HepG2 (cell line): ENCODE results near the gene IL17RC. TPM values are rescaled to one million over a fixed set of nuclear protein-coding genes. Genes with fewer than 3 reads are reported as not detected.

Experiments
- DDIT3 ChIP-seq: sonication (generic); formaldehyde crosslinking; IDR thresholded peaks from 2 replicates; pipeline ENCODE4 v1.4.0; 2020; ENCODE audit warnings: mild to moderate bottlenecking, missing genetic modification reagents
- EP300 ChIP-seq, 3 experiments: sonication (generic) in 1 of 3; formaldehyde crosslinking in 1 of 3; IDR thresholded peaks; 2 replicates each; pipeline versions ENCODE4 v1.5.1 to v1.6.1; 2011 to 2020; ENCODE audit warnings: low read depth in 2 of 3, low read length in 2 of 3, borderline replicate concordance in 1 of 3, improper control_type of control experiment in 1 of 3, mild to moderate bottlenecking in 1 of 3, missing genetic modification reagents in 1 of 3, moderate library complexity in 1 of 3
- ETV5 ChIP-seq: IDR thresholded peaks from 2 replicates; pipeline ENCODE4 v1.6.1; 2018; ENCODE audit warnings: missing biosample characterization, missing genetic modification reagents, inconsistent platforms, borderline replicate concordance
- GATA4 ChIP-seq: sonication (generic); IDR thresholded peaks from 2 replicates; pipeline ENCODE4 v1.6.1; 2016; ENCODE audit warnings: antibody characterized with exemption, low read depth, borderline replicate concordance
- LBX2 ChIP-seq: sonication (generic); formaldehyde crosslinking; IDR thresholded peaks from 2 replicates; pipeline ENCODE4 v1.5.0; 2020; ENCODE audit warnings: missing genetic modification reagents, mild to moderate bottlenecking, borderline replicate concordance
- MAFF ChIP-seq: IDR thresholded peaks from 2 replicates; pipeline ENCODE4 v1.6.1; 2011; ENCODE audit warnings: low read depth, low read length, improper control_type of control experiment
- PHB2 ChIP-seq: fragments of 450-650 bp; IDR thresholded peaks from 2 replicates; pipeline ENCODE4 v1.6.1; 2018; ENCODE audit not compliant: partially characterized antibody
- PRDM10 ChIP-seq: sonication (generic); formaldehyde crosslinking; IDR thresholded peaks from 2 replicates; pipeline ENCODE4 v1.4.0; 2020; ENCODE audit warnings: low read depth, missing genetic modification reagents
- RNF219 ChIP-seq: sonication (generic); formaldehyde crosslinking; IDR thresholded peaks from 2 replicates; pipeline ENCODE4 v1.5.0; 2020; ENCODE audit warnings: mild to moderate bottlenecking, missing genetic modification reagents
- SMAD3 ChIP-seq: sonication (generic); formaldehyde crosslinking; IDR thresholded peaks from 2 replicates; pipeline ENCODE4 v1.4.0; 2020; ENCODE audit warnings: missing genetic modification reagents
- SNRNP70 ChIP-seq: fragments of 200-400 bp; formaldehyde crosslinking; IDR thresholded peaks from 2 replicates; pipeline ENCODE4 v1.6.1; 2017; ENCODE audit warnings: mild to moderate bottlenecking, low read depth, low read length, moderate library complexity
- ZBTB49 ChIP-seq: sonication (generic); formaldehyde crosslinking; IDR thresholded peaks from 2 replicates; pipeline ENCODE4 v1.4.0; 2020; ENCODE audit warnings: missing genetic modification reagents, borderline replicate concordance
- ZNF557 ChIP-seq: sonication (generic); formaldehyde crosslinking; IDR thresholded peaks from 2 replicates; pipeline ENCODE4 v1.4.0; 2020; ENCODE audit warnings: missing genetic modification reagents
- ZNF660 ChIP-seq: sonication (generic); formaldehyde crosslinking; IDR thresholded peaks from 2 replicates; pipeline ENCODE4 v1.5.1; 2020; ENCODE audit warnings: mild to moderate bottlenecking, low read depth, missing genetic modification reagents, borderline replicate concordance
- ZSCAN9 ChIP-seq: IDR thresholded peaks from 2 replicates; pipeline ENCODE4 v1.6.1; 2016; ENCODE audit warnings: borderline replicate concordance
- polyA plus RNA-seq, 8 experiments: library from polyadenylated mRNA; depleted of rRNA in 3 of 8; stranded (reverse) in 7 of 8; unstranded in 1 of 8; fragments of >200 nt; fragmentation: Illumina TruSeq in 4 of 8; extraction: Trizol in 4 of 8; gene quantifications; 2 replicates each; pipeline versions ENCODE4 v1.2.1 to v1.2.3, GENCODE V29; 2011 to 2016; ENCODE audit warnings: low read depth in 4 of 8, missing spikeins in 1 of 8, mixed read lengths in 1 of 8; ENCODE audit not compliant: insufficient read depth in 1 of 8
- total RNA-seq, 5 experiments: library from RNA; depleted of rRNA; stranded (reverse); fragments of >200 nt; fragmentation: Illumina TruSeq; extraction: Trizol; gene quantifications; 2 replicates each; pipeline ENCODE4 v1.2.3, GENCODE V29; 2016; ENCODE audit warnings: low read depth in 1 of 5

The IL17RC gene
- total and polyA plus RNA-seq, 2 of the 13 experiments (the other 11 are each of a cell fraction or from before 2014, with no cell fraction given) = 20.7 to 24.0 TPM

GRCh38 chr3:9915254-9916141, 1.4 kb upstream of the IL17RC start (continued):
- TF ChIP-seq ZBTB49 (CRISPR knock-in tag) (no peak), LBX2 (CRISPR knock-in tag) (peak; percentile 85; the same call in 1 of the 2 replicates), ZNF557 (CRISPR knock-in tag) (0 out of 2 replicates have a peak, but pooled peaks have one; percentile 87), SMAD3 (no peak), DDIT3 (CRISPR knock-in tag) (no peak), GATA4 (no peak), ETV5 (CRISPR knock-in tag) (peak; percentile 75), PHB2 (no peak), PRDM10 (CRISPR knock-in tag) (no peak; the same call in 1 of the 2 replicates), RNF219 (CRISPR knock-in tag) (no peak; the same call in 1 of the 2 replicates), SNRNP70 (no peak), EP300 (IDR thresholded peaks at IDR 0.05; ENCODE audit: low read depth in 2 of 2, low read length in 2 of 2) (no peak), EP300 (CRISPR knock-in tag; IDR thresholded peaks at IDR 0.05; ENCODE audit: borderline replicate concordance) (peak; percentile 27; the same call in 1 of the 2 replicates), MAFF (no peak), ZNF660 (CRISPR knock-in tag) (no peak), ZSCAN9 (CRISPR knock-in tag) (peak; percentile 47; the same call in 1 of the 2 replicates)
